ENCODE data around the gene YAE1. TPM values are rescaled to one million over a fixed set of nuclear protein-coding genes. Genes with fewer than 3 reads are reported as not detected.

Gene YAE1
- total RNA-seq, 1 donor from 2014 or later = 43.6 TPM

DNA sequence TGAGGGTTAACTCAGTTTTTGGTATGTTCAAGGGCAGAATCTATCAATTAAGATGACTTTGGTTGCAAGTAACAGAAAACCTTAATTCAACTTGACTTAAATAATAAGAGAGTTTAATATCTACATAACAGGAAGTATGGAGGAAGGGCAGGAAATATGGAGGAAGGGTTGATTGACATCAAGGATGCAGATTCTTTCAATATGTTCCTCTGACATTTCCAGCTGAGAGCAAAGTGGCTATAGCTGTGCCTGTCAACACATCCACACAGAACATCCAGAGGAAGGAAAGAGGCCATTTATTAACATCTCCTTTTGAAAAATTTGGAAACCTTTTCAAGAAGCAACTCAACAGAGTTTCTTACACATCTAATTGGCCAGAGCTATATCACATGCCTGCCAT is 37.7 kb downstream of the YAE1 start:
- TF ChIP-seq, protein P1, sequence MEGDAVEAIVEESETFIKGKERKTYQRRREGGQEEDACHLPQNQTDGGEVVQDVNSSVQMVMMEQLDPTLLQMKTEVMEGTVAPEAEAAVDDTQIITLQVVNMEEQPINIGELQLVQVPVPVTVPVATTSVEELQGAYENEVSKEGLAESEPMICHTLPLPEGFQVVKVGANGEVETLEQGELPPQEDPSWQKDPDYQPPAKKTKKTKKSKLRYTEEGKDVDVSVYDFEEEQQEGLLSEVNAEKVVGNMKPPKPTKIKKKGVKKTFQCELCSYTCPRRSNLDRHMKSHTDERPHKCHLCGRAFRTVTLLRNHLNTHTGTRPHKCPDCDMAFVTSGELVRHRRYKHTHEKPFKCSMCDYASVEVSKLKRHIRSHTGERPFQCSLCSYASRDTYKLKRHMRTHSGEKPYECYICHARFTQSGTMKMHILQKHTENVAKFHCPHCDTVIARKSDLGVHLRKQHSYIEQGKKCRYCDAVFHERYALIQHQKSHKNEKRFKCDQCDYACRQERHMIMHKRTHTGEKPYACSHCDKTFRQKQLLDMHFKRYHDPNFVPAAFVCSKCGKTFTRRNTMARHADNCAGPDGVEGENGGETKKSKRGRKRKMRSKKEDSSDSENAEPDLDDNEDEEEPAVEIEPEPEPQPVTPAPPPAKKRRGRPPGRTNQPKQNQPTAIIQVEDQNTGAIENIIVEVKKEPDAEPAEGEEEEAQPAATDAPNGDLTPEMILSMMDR (IDR thresholded peaks at IDR 0.05; ENCODE audit: partially characterized antibody, unreplicated experiment) = no peak
- Mint-ChIP-seq H3K4me3 (ENCODE audit: unreplicated experiment) (no peak overlapping the region), H3K27me3 (ENCODE audit: unreplicated experiment) (no peaks in the 10 kb centered on the region), H3K36me3 (ENCODE audit: unreplicated experiment) (no peaks in the 10 kb centered on the region), H3K4me1 (ENCODE audit: low read depth, unreplicated experiment) (peaks cover 1% of the 10 kb centered on the region), H3K27ac (ENCODE audit: unreplicated experiment) (no peak overlapping the region), H3K9me3 (ENCODE audit: unreplicated experiment) (no peaks in the 10 kb centered on the region)
- no peak for DNase-seq

DNA sequence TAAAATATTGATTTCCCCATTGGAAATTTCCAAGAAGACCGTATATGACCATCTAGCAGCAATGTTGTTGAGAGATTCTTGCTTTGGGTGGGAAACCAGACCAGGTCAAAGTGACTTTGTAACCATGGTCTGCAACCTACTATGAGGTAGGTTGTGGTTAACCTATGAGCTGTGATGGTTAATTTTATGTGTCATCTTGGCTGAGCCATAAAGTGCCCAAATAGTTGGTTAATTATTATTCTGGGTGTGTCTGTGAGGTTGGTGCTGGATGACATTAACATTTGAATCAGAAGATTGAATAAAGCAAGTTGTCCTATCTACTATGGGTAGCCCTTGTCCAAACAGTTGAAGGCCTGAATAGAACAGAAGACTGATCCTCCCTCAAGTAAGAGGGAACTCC is 38.9 kb downstream of the YAE1 start:
- no peak for DNase-seq
- Mint-ChIP-seq H3K9me3 (ENCODE audit: unreplicated experiment) (no peaks in the 10 kb centered on the region), H3K27ac (ENCODE audit: unreplicated experiment) (no peak overlapping the region), H3K27me3 (ENCODE audit: unreplicated experiment) (no peaks in the 10 kb centered on the region), H3K4me3 (ENCODE audit: unreplicated experiment) (no peak overlapping the region), H3K4me1 (ENCODE audit: low read depth, unreplicated experiment) (peaks cover 6% of the 10 kb centered on the region), H3K36me3 (ENCODE audit: unreplicated experiment) (no peaks in the 10 kb centered on the region)
- TF ChIP-seq, protein P1 (IDR thresholded peaks at IDR 0.05; ENCODE audit: partially characterized antibody, unreplicated experiment) = no peak

DNA sequence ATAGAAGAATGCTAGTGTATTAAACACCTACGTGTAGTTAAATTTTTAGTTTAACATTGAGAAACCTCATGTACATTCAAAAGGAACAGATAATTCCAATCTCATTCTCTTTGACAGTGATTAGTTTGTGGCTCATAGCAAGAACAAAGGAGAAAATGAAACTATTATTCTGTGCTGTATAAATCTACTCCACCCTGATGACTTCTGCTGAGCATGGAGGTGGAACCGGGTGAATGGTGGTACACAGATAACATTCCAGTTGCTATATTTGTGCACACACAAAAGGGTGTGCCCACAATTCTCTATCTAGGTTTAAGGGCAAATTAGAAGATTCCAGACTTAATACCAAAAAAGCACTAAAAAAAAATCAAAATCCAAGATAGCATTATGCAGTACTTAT is 40.1 kb downstream of the YAE1 start:
- TF ChIP-seq, protein P1 (IDR thresholded peaks at IDR 0.05; ENCODE audit: partially characterized antibody, unreplicated experiment) = no peak
- Mint-ChIP-seq H3K27me3 (ENCODE audit: unreplicated experiment) (peaks cover 2% of the 10 kb centered on the region), H3K4me1 (ENCODE audit: low read depth, unreplicated experiment) (peaks cover 6% of the 10 kb centered on the region), H3K4me3 (ENCODE audit: unreplicated experiment) (no peak overlapping the region), H3K9me3 (ENCODE audit: unreplicated experiment) (no peaks in the 10 kb centered on the region), H3K36me3 (ENCODE audit: unreplicated experiment) (no peaks in the 10 kb centered on the region), H3K27ac (ENCODE audit: unreplicated experiment) (no peak overlapping the region)
- DNase-seq = no peak

DNA sequence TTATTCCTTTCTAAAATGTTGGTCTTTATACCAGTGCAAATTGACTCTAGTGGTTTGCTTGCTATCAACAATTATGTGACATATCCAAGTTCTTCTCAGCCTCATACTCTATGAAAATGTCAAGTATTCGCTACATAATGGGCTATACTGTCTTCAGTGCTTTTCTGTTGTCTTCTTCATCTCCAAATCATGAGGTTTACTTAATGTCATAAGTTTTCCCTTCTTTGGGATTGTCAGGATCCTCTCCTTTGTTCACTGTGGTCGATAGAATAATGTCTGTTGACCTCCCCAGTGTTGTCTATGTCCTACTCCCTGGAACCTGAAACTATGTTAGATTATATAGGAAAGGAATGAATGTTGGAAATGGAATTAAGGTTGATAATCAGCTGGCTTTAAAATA is 40.7 kb downstream of the YAE1 start:
- Mint-ChIP-seq H3K4me3 (ENCODE audit: unreplicated experiment) (no peak overlapping the region), H3K36me3 (ENCODE audit: unreplicated experiment) (no peaks in the 10 kb centered on the region), H3K9me3 (ENCODE audit: unreplicated experiment) (no peaks in the 10 kb centered on the region), H3K27me3 (ENCODE audit: unreplicated experiment) (peaks cover 2% of the 10 kb centered on the region), H3K4me1 (ENCODE audit: low read depth, unreplicated experiment) (peaks cover 6% of the 10 kb centered on the region), H3K27ac (ENCODE audit: unreplicated experiment) (no peak overlapping the region)
- TF ChIP-seq, protein P1 (IDR thresholded peaks at IDR 0.05; ENCODE audit: partially characterized antibody, unreplicated experiment) = no peak
- DNase-seq = no peak

DNA sequence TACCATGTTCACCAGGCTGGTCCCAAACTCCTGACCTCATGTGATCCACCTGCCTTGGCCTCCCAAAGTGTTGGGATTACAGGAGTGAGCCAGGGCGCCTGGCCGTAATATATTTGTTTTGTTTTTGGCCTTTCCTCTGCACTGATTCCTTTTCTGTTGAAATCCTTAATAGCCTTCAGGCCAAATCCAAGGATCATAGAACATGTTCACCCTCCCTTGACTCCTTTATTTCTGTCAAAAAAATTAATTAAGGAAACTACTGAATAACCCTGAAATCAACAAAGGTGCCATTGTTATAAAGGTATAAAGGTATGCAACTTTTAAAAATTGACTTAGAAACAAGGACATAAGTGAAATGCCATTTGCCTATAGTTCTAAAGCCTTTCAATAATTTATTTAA is 41.7 kb downstream of the YAE1 start:
- TF ChIP-seq, protein P1 (IDR thresholded peaks at IDR 0.05; ENCODE audit: partially characterized antibody, unreplicated experiment) = no peak
- Mint-ChIP-seq H3K4me3 (ENCODE audit: unreplicated experiment) (no peak overlapping the region), H3K4me1 (ENCODE audit: low read depth, unreplicated experiment) (peaks cover 6% of the 10 kb centered on the region), H3K36me3 (ENCODE audit: unreplicated experiment) (no peaks in the 10 kb centered on the region), H3K27ac (ENCODE audit: unreplicated experiment) (no peak overlapping the region), H3K9me3 (ENCODE audit: unreplicated experiment) (no peaks in the 10 kb centered on the region), H3K27me3 (ENCODE audit: unreplicated experiment) (peaks cover 4% of the 10 kb centered on the region)
- DNase-seq = no peak
